ENCODE measurements around the gene SIAH1.
"Not testable (repeated sequence)": the region's sequence is repeated elsewhere in the genome, so short reads cannot be mapped to it uniquely, and the experiment has no call there.

SIAH1 gene

DNA sequence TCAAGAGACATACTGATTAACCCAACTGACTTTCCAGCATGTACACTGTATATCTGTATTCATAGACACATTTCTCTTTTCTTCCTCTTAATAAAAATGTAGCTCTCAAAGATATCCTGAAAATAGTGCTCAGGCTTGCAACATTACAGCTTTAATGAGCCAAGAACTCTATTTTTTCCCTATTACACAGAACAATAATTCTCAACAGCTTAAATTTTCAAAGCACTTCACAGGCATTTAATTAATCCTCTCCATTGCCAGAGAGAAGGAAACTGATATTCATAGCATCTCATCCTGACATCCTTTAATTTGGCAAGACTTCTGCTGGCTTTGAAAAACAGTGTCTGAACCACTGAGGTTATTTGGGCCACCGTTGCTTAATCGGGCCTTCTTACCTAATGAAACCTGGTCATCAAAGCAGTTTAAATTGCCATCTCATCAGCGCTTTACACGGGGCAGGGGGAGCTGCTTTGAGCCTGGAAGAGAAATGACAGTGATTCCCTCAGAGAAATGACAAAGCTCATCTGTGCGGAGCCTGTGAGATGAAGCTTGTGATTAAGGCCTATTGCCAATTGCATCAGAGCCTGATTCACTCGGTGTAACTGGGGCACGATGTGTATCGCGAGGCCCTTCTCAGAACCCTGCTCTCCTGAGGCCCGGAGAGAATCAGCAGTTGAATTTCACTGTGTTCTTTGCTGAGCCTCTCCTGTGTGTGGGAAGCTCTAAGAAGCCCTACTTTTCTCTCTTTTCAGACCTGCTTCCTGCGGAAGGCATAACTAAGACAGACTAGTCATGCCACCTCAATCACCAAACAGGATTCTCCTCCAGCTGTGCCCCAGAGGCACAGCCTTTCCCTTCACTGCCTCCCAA, 8.5 kb upstream of the SIAH1 start:
- DNase-seq (ENCODE audit: low read depth): no peak

DNA sequence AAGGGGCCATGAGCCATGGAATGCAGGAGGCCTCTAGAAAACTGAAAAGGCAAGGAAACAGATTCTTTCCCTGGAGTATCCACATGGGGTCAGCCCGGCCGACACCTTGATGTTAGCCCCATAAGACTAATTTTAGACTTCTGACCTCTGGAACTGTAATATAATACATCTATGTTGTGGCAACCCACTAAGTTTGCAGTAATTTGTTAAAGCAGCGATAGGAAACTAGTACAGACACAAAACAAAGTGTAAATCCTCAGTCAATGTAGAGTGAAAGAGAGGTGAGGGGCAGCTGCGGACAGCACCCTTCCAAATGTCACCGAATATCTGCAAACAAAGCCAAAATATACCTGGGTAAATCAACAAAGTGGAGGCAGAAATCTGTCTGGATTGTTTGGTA, 7.2 kb upstream of the SIAH1 start:
- no peak for DNase-seq (ENCODE audit: low read depth)

DNA sequence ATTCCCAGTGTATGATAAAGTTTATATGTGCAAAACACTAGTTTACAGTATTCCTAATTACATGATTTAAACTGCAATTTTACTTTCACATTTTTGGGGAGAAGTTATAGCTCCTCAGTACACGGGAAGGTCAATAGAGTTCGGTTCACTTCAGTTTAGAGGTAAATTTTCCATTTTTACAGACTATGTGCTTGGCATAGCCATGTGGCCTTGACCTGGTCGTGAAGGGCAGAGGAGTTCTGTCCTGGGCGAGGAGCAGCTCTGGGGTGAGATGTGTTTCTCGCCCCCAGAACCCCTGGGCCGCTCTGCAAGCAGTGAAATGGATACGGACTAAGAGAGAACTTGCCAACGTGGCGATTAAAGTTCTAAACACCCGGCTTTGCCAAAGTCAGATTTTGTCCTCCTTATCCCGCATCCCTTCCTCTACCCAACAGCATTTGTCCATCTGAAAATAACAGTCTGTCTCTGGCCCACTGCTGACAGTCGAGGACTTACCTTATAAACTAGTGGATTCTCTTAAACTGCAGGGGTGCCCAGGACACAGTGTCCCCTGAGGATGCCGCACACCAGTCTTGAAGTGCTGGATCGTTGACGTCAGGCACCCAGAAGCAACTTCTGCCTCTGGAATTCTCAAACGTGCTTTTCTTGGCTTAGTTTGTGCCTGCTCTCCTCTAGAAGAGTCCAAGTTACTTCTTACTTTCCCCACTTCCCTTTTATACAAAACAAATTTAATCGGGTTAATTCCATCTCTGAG, 1.5 kb upstream of the SIAH1 start:
- no peak for DNase-seq (ENCODE audit: low read depth)

DNA sequence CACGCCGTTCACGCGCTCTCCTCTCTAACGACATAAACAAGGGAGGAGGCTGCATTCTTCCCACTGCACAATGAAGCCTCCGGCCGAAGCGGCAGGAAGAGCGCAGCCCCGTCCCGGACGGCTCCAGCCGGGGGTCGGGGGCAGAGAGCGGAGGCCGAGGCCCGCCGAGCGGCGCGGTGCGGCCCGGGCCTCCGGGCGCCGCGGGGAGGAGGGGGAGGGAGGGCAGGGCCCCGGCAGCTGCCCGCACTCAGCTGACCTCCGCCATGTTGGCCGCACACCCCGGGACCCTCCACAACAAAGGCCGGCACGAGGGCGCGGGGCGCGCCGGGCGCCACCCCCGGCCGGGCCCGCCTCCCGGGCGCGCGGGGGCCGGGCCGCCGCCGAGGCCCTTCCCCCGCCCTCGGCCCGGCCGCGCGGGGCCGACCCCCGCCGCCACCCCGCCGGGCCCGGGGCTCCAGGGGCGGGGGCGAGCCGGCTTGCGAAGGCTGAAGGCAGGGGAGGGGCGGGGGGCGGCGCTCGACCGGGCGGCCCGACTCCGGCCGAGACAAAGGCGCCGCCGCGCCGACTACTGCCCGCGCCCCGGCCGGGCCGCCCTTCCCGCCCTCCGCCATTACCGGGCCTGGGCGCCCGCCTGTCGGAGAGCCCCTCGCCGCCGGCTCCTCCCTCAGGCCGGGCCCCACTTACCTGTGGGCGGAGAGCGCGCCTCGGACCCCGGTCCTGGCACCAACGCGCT, 527 bp downstream of the SIAH1 start:
- no peak for DNase-seq (ENCODE audit: low read depth)

DNA sequence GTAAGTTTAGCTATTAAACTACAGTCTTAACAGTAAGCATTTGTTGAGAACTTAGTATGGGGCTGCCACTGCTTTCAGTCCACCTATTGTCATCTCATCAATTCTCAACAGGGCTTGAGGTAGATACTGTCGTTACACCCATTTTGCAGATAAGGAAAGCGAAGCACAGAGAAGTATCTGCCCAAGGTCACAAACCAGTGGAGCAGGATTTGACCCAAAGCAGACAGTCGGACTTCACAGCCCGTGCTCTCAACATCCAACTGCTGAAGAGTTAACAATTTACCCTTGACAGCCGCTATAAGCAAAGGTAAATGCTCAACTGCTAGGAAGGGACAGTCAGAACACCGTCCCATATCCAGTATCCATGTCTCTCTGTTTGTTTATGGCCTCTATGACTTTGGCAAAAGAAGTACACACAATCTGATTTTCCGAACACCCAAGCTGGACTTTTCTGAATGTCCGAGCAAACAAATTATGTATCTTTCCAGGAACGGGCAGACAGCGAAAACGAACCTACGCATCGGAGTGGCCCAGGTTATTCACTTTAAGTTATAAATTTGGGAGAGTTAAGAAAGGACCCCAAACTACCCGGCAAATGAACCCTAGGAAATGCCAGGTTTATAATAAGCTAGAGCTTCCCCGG, 1.2 kb downstream of the SIAH1 start:
- no peak for DNase-seq (ENCODE audit: low read depth)

DNA sequence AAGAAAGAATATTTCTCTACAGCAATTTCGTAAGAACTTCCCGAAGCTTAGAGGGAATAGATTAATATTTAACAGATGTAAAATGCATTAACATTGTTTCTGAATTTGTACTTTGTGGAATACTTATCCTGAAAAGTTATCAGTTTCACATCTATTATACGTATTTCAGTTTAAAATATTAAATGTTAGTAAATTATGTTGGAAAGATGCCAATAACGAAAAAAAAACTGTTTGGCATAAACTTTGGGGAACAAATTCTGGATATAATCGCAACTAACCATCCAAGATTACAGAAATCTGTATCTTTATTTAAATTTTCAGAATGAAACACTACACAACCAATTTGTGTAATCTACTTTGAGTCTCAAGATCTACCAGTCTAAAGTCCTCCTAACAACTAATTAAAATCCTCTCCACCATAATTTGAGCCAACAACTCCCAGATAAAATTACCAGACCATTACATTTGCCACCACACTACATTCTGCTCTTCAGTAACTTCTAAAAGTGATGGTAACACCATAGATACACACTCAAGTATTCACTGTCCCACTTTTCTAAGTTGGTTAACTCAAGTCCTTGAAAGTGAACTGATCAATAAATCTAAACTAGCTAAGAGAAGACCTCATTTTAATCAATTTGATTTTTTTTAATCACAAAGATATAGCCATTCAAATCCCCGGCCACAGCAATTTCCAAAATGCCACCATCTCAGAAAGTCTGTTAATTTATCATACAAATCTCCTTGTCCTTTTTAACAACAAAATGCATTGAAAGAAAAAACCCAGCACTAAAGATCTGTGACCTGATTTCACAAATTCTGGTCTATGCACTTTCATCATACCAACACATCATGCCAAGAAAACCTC, 2.0 kb downstream of the SIAH1 start:
- no peak for DNase-seq (ENCODE audit: low read depth)

DNA sequence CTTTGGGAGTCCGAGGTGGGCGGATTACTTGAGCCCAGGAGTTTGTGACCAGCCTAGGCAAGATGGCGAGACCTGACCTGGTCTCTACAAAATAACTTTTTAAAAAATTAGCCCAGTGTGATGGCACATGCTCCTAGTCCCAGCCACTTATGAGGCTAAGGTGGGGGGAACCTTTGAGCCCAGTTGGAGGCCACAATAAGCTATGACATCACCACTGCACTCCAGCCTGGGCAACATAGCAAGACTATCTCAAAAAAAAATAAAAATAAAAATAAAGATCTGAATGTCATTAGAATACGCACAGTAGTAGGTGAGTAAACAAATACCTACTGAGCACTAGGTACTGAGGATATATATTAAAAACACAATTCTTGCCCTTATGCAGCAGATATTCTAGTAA, 3.1 kb downstream of the SIAH1 start:
- DNase-seq (ENCODE audit: low read depth): no peak

DNA sequence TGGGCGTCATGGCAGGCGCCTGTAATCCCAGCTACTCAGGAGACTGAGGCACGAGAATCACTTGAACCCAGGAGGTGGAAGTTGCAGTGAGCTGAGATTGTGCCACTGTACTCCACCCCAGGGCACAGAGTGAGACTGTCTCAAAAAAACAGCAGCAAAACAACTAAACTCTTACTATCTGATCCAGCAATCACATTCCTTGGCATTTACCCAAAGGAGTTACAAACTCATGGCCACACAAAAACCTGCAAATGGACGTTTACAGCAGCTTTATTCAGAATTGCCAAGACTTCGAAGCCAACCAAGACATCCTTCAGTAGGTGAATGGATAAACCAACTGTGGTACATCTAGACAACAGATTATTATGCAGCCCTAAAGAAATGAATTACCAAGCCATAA, 4.0 kb downstream of the SIAH1 start:
- no peak for DNase-seq (ENCODE audit: low read depth)

DNA sequence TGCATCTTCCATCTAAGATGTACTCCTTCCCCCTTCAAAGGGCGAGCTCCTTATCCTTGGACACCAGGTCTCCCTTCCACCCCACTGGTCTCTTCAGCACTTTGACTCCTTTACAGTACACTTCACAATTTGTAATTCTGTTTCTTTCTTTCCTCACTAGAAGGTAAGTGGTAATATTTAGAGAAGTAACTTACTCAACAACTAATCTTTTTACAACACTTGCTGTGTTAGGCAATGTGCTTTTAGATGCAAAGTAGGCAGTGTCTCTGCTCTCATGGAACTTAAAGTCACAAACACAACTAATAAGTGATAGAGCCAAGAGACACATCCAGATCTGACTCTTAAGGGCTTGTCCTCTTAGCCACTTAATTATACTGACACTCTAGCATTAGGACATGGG, 6.4 kb downstream of the SIAH1 start:
- no peak for DNase-seq (ENCODE audit: low read depth)

DNA sequence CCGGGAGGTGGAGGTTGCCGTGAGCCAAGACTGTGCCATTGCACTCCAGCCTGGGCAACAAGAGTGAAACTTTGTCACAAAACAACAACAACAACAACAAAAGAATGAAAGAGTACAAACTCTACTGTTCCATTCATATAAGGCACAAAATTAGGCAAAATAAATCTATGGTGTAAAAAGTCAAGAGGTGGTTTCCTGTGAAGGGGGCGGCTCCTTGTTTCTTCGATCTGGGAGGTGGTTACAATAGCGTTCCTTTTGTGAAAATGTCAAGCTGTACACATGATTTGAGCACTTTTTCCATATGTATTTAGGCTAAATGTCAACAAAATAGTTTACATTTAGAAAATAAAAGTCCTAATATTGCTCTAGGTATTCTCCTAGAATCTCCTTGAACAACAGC, 6.9 kb downstream of the SIAH1 start:
- no peak for DNase-seq (ENCODE audit: low read depth)

DNA sequence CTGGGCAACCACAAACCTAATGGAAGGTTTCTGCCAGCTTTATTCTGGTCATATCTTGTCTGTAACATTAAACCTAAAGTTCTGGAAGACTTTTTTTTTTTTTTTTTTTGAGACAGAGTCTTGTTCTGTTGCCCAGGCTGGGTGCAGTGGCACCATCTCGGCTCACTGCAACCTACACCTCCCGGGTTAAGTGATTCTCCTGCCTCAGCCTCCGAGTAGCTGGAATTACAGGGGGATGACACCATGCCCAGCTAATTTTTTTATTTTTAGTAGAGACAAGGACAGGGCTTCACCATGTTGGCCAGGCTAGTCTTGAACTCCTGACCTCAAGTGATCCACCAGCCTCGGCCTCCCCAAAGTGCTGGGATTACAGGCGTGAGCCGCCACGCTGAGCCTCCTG, 7.9 kb downstream of the SIAH1 start:
- DNase-seq (ENCODE audit: low read depth): not testable (repeated sequence)

DNA sequence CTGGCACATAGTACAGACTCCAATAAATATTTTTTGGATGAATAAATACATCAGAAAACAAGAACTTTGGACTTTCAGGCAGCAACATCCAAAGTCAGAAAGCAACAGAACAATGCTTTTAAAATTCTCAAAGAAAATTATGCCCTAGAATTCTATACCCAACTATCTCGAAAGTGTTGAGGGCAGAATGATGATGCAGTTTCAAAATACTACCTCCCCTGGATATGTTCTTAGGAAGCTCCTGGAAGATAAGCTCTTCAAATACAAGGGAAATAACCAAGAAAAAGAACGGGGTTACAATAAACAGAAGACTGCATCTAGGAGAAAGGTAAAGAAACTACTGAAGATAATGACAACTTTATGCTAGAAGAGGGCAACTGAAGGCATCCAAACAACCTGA, 11.0 kb downstream of the SIAH1 start:
- no peak for DNase-seq (ENCODE audit: low read depth)

DNA sequence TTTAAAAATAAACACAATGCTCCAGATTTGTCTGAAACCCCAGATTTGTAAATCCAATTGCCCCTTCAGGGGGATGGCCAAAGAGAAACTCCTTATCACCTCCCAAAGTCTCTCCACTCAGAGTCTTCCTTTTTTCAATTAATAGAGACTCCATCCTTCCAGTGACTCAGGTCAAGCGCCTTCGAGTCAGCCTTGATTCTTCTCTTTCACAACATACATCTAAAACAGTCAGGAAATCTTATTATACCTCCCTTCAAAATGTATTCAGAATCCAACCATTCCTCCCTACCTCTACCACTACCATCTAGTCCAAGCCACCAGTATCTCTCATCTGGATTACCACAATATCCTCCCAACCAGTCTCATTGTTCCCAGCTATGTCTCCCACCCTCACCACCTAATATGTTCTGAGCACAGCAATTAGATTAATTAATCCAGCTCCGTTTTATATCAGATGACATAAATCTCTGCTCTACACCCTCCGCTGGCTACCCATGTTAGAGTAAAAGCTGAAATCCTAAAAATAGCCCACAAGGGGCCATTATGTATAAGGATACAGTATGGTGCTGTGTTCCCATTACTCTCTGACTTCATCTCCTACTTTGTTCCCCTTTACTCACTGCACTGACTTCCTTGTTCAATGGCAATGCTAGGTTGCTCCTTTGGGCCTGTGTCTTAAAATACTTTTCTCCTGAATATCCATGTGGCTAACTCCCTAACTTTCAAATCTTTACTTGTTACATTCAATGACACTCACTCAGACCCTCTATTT, 11.8 kb downstream of the SIAH1 start:
- no peak for DNase-seq (ENCODE audit: low read depth)

DNA sequence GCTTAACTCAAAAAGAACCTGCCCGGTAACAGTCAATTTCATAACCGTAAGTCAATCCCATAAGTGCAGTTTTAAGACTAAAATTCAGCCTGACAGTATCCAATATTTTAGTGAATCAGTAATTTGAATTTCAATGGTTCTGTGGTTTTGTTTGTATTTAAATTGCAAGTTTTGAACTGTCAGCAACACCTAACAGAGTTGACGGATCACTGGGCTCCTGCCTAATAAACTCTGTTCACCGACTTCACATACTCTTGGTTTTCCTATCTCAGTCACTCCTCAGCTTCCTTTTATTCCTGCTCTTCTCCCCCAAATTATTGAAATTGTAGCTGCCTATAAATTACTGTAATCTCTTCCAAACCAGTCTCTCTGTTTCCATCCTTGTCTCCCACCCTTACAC, 12.5 kb downstream of the SIAH1 start:
- no peak for DNase-seq (ENCODE audit: low read depth)

DNA sequence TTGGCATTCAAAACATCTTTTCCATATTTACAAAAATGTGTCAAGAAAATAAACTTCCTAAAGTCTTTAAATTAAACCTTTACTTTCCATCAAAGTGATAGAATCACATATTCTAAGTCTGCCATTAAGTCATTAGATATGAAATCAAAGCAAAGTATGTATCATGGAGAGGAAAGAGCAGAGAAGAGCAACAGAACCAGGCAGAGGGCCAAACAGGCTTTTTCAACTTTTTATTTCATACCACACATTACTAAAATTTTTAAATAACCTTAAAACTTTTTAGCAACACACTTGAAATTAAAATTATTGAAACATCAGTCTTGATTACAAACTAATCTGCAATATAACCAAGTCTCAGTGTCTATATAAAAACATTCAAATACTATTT, 13.8 kb downstream of the SIAH1 start:
- DNase-seq (ENCODE audit: low read depth): no peak

DNA sequence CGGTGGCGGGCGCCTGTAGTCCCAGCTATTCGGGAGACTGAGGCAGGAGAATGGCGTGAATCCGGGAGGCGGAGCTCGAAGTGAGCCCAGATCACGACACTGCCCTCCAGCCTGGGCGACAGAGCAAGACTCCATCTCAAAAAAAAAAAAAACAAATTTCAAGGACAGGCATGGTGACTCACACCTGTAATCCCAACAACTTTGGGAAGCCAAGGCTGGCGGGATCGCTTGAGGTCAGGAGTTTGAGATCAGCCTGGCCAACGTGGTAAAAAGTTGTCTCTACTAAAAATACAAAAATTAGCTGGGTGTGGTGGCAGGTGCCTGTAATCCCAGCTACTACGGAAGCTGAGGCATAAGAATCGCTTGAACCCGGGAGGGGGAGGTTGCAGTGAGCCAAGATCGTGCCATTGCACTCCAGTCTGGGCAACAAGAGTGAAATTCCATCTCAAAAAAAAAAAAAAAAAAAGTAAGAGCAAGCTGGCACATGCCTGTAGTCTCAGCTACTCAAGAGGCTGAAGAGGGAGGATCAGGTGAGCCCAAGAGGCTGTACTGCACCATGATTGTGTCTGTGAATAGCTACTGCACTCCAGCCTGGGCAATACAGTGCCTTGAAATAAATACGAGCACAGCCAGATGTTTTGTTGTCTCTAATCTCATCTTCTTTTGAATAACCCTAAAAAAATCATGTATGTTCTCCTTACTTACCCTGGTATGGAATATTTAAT, 14.4 kb downstream of the SIAH1 start:
- not testable (repeated sequence) for DNase-seq (ENCODE audit: low read depth)

DNA sequence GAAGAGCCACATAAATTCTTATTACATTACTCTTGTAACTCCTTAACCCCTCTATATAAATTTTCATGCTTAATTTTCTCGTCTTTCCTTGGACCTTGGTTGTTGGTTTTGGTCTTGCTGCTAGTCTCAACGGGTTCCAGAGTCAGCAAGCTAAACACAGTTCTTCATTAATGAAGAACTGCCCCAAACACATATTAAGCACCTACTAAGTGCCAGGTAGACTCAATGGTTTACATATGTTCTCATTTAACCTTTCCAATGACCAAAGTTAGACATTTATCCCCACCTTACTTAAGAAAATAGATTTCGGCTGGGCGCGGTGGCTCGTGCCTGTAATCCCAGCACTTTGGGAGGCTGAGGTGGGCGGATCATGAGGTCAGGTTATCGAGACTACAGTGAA, 15.0 kb downstream of the SIAH1 start:
- DNase-seq (ENCODE audit: low read depth): no peak

DNA sequence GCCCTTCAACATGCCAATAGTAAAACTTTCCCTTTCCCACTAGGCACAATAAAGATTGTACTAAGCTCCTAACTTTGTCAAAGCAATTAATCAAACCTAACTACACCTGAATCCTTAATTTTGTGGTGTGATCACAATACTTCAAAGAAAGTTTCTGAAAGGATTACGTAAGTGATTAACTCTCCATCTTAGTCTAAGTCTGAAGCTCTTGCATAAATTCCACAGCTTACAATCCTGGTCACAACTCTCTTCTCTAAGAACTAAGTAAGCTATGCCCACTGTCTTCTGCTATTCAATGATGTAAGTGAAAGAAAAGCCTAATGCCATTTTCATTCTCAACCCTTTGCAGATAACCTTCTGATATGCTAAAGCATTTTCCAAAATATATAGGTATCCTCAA, 15.4 kb downstream of the SIAH1 start:
- no peak for DNase-seq (ENCODE audit: low read depth)

DNA sequence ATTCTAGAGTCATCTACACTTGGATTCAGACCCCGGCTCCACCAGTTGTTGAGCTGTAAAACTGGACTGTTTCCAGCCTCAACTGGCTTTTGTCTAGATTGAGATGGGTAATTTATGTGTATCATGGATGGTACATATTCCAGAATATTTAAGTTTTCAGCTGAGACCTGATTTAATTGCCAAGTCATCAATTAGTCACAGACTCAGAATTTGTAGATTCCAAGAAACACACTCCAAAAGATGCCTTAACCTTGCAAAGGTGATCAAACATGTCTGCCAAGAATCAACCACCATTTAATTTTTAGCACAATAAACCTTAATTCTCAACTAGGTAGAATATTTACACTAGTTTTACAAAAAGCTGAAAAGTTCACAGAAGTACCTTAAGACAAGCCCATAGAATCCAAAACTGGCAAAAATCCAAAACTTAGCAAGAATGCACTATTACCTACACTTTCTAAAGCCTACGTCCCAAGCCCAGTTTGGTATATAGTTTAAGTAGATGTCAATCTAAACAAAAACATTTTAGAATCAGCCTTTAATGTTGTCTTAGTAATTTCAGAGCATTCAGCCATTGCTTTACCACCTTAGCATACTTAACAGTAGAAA, 17.7 kb downstream of the SIAH1 start:
- DNase-seq (ENCODE audit: low read depth): no peak
